ENCODE measurements around the gene TPK1. TPM values are rescaled to one million over a fixed set of nuclear protein-coding genes. Genes with fewer than 3 reads are reported as not detected.

The TPK1 gene
- total and polyA plus RNA-seq, 2 of the 13 experiments (the other 11 are each of a cell fraction or from before 2014, with no cell fraction given) = 1.0 to 1.2 TPM

DNA sequence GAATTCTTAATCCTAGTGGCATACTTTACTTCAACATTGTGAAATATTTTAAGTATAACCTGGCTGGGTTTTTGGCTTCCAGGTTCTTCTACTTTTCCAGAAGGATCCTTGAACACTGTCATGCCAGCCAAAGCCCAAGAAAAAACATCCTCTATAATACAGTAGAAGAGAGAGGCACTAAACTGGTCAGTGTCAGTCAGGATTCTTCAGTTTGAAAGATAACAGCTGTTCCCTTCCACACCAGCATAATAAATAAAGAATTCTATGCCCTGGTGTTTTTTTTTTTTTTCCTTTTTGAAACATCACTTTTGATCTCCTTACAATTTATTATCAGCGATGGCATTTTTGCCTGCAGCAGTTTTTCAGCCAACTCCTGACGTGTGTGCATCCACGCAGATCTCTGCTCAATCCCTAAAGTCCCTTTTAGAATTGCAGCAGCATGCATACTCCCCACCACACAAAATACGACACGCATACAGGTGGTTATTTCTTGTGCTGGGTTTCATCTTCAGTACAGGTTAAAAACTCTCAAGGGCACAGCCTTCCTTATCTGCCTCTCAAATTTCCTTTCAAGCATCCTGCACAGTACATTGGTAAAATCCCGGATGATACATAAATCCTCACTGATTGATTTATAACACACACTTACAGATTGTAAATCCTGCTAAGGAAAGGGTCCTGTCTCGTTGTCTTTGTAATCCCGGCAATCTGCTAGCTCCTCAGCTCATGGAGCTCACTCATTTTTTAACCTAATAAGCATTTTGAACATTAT is 100.2 kb downstream of the TPK1 start:
- ATAC-seq (no peak), DNase-seq (ENCODE audit: low spot score) (no peak), FAIRE-seq (no peak)
- no peaks in the 10 kb centered on the region for H3K79me2 ChIP-seq (ENCODE audit: insufficient read depth, low read length)
- H3K9ac ChIP-seq (ENCODE audit: insufficient read depth, low read depth, low read length) = no peak overlapping the region
- H4K20me1 ChIP-seq (ENCODE audit: insufficient read depth, low read length) = no peaks in the 10 kb centered on the region
- ChIA-PET CTCF (ENCODE audit: low intra/inter-chr PET ratio, low total read pairs) (no interaction called here), POLR2A (no interaction called here)
- H3K4me3 ChIP-seq (replicated peaks in 1 of 3; ENCODE audit: insufficient read depth in 1 of 3, low read depth in 2 of 3, low read length in 3 of 3) = no peak overlapping the region
- BruUV-seq (replicated peaks) = no TSS peak
- no peaks in the 10 kb centered on the region for H3K27me3 ChIP-seq (ENCODE audit: control insufficient read depth in 1 of 2, insufficient read depth in 2 of 2, low read length in 2 of 2)
- H3K36me3 ChIP-seq (replicated peaks in 1 of 2; ENCODE audit: control insufficient read depth in 1 of 2, insufficient read depth in 2 of 2, low read length in 2 of 2) = no peaks in the 10 kb centered on the region
- TF ChIP-seq DR1 (CRISPR knock-in tag; IDR thresholded peaks at IDR 0.05) (no peak), ZNF256 (CRISPR knock-in tag; conservative IDR thresholded peaks at IDR 0.05) (no peak), ZNF7 (CRISPR knock-in tag; IDR thresholded peaks at IDR 0.05) (no peak), CCAR2 (optimal IDR thresholded peaks at IDR 0.05; ENCODE audit: low read depth, low read length) (no peak)
- H3K4me1 ChIP-seq (ENCODE audit: insufficient read depth, low read length) = no peaks in the 10 kb centered on the region
- H3K4me2 ChIP-seq (ENCODE audit: low read depth, low read length) = no peak overlapping the region
- H2AFZ ChIP-seq (ENCODE audit: low read length) = no peak overlapping the region
- WGBS (ENCODE audit: low lambda C conversion rate) = 11% methylated on average over 8 of the region's 8 CpGs
- no peaks in the 10 kb centered on the region for H3K9me3 ChIP-seq (ENCODE audit: low read length)
- intact Hi-C loops (cut with micrococcal nuclease; ENCODE audit: unreplicated experiment) = no loop called here
- in situ Hi-C loops (cut with HindIII; ENCODE audit: extremely low pct_ligation_motif_present, low pct_unique_long_range_greater_than_20kb) = no loop called here
- H3K27ac ChIP-seq (ENCODE audit: extremely low read length, insufficient read depth, low read length) = no peak overlapping the region

DNA sequence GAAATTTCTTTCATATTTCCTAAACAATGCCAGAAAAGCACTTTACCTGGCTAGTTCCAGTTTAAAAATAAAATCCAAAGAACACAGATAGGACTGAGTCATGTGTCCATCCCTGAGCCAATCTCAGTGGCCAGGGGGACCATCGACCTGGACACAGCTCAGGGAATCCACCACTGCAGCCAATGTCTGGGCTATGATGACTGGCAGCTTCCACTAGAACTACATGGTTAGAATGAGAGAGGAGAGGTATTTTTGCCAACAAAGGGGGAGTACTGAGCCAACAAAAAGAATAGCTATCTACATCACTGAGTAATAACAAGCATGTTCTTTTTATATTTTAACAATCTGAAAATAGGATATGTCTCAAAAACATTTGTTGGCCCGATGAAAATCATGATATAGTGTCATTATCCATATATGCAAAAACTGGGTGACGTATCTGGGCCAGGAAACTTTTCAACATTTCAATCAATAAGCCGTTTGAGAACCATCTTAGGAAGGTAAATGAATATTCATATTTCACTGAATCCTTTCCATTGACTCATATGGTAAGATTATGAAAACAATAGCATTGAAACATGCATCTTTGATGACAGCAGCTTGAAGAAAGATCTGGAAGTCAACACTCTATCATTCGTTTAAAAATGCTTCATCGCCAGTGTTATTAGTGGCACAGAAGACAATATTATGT is 104.0 kb downstream of the TPK1 start:
- H3K4me2 ChIP-seq (ENCODE audit: low read depth, low read length) = no peak overlapping the region
- in situ Hi-C loops (cut with HindIII; ENCODE audit: extremely low pct_ligation_motif_present, low pct_unique_long_range_greater_than_20kb) = no loop called here
- no peaks in the 10 kb centered on the region for H3K4me1 ChIP-seq (ENCODE audit: insufficient read depth, low read length)
- H3K9me3 ChIP-seq (ENCODE audit: low read length) = peaks cover 4% of the 10 kb centered on the region
- CTCF ChIA-PET (ENCODE audit: low intra/inter-chr PET ratio, low total read pairs) = no interaction called here
- H4K20me1 ChIP-seq (ENCODE audit: insufficient read depth, low read length) = no peaks in the 10 kb centered on the region
- no peak overlapping the region for H3K27ac ChIP-seq (ENCODE audit: extremely low read length, insufficient read depth, low read length)
- no peaks in the 10 kb centered on the region for H3K27me3 ChIP-seq (ENCODE audit: control insufficient read depth in 1 of 2, insufficient read depth in 2 of 2, low read length in 2 of 2)
- POLR2A ChIA-PET = no interaction called here
- WGBS (ENCODE audit: low lambda C conversion rate) = 24% methylated on average over 6 of the region's 6 CpGs
- intact Hi-C loops (cut with micrococcal nuclease; ENCODE audit: unreplicated experiment) = no loop called here
- ATAC-seq (no peak), DNase-seq (ENCODE audit: low spot score) (no peak), FAIRE-seq (no peak)
- no peaks in the 10 kb centered on the region for H3K79me2 ChIP-seq (ENCODE audit: insufficient read depth, low read length)
- no peaks in the 10 kb centered on the region for H3K36me3 ChIP-seq (replicated peaks in 1 of 2; ENCODE audit: control insufficient read depth in 1 of 2, insufficient read depth in 2 of 2, low read length in 2 of 2)
- TF ChIP-seq CREB1 (IDR thresholded peaks at IDR 0.05) = peak; percentile 33; the same call in 1 of the 2 replicates
- no peak for TF ChIP-seq CREB1 (CRISPR knock-in tag; IDR thresholded peaks at IDR 0.05)
- no peak for TF ChIP-seq SIX4 (CRISPR knock-in tag; IDR thresholded peaks at IDR 0.05)
- H3K4me3 ChIP-seq (replicated peaks in 1 of 3; ENCODE audit: insufficient read depth in 1 of 3, low read depth in 2 of 3, low read length in 3 of 3) = no peak overlapping the region
- no peak overlapping the region for H3K9ac ChIP-seq (ENCODE audit: insufficient read depth, low read depth, low read length)
- H2AFZ ChIP-seq (ENCODE audit: low read length) = no peak overlapping the region
- BruUV-seq (replicated peaks) = no TSS peak

All from HepG2 (cell line).